Fibroblast of the aortic adventitia (primary cell): ENCODE results near the gene SPATA24. TPM values are rescaled to one million over a fixed set of nuclear protein-coding genes. Genes with fewer than 3 reads are reported as not detected.

Experiments
- DNase-seq: peaks from one replicate; pipeline ENCODE4 v3.0.0-alpha.2; 2010; ENCODE audit warnings: low read depth
- H3K4me3 ChIP-seq: 2 replicates; pipeline ENCODE4 v1.5.1; 2011; ENCODE audit warnings: low read depth, mild to moderate bottlenecking, control low read depth, low read length, moderate library complexity
- total RNA-seq: library from RNA; depleted of rRNA; stranded (reverse); fragments of >200 nt; gene quantifications from 2 replicates; pipeline ENCODE4 v1.2.3, GENCODE V29; 2012; ENCODE audit warnings: low replicate concordance
- TF ChIP-seq, protein P1 (sequence below): IDR thresholded peaks from 2 replicates; pipeline ENCODE4 v1.5.1; 2011; ENCODE audit warnings: mild to moderate bottlenecking, low read length, control low read depth, inconsistent platforms; ENCODE audit not compliant: insufficient read depth

SPATA24 gene
- total RNA-seq, 1 donor = 2.0 TPM

DNA sequence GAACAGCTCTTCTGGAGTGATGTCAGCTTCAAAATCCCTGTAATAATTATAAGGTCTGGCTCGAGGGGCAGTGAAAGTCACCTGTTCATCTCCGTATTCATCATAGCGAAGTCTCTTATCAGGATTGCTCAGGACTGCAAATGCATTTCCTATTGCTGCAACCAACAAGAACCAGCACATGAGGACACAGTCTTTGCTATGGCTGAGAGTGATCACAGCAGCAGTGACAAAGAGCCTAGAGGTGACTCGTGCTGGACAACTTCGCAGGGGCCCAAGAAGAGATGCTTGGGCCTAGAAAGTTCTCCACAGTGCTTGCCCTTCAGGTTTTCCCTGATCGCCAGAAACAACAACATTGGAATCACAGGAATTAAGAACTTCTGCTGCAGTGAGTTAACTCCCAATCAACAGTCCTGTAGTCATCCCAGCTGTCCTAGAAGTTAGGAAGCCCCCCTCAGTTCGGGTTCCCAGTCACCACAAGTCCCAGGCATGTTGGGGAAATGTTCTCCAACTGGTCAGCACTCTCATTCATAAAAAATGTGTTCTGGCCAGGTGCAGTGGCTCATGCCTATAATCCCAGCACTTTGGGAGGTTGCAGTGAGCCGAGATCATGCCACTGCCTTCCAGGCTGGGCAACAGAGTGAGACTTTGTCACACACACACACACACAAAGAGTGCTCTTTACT lies 22.5 kb upstream of the SPATA24 start:
- TF ChIP-seq, protein P1, sequence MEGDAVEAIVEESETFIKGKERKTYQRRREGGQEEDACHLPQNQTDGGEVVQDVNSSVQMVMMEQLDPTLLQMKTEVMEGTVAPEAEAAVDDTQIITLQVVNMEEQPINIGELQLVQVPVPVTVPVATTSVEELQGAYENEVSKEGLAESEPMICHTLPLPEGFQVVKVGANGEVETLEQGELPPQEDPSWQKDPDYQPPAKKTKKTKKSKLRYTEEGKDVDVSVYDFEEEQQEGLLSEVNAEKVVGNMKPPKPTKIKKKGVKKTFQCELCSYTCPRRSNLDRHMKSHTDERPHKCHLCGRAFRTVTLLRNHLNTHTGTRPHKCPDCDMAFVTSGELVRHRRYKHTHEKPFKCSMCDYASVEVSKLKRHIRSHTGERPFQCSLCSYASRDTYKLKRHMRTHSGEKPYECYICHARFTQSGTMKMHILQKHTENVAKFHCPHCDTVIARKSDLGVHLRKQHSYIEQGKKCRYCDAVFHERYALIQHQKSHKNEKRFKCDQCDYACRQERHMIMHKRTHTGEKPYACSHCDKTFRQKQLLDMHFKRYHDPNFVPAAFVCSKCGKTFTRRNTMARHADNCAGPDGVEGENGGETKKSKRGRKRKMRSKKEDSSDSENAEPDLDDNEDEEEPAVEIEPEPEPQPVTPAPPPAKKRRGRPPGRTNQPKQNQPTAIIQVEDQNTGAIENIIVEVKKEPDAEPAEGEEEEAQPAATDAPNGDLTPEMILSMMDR = no peak
- DNase-seq = no peak
- H3K4me3 ChIP-seq = no peak overlapping the region

DNA sequence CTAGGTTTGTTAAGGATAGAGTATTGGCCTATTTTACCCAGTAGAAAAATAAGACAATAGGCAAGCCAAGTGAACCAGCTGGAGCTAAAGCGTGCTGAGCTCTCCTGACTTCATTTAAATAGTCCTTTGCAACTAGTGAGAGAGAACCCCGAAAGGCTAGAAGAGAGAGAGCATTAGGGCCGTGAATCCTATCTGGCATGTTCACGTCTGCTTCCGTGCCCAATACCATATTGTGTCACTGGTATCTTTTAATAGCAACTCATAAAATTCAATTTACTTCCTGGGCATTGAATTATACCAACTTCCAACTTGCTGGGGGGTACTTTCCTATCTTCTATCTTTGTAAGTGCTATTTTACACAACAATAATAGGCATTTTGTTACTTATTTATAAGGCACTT lies 21.6 kb upstream of the SPATA24 start:
- TF ChIP-seq, protein P1 = no peak
- H3K4me3 ChIP-seq = no peak overlapping the region
- DNase-seq = no peak

DNA sequence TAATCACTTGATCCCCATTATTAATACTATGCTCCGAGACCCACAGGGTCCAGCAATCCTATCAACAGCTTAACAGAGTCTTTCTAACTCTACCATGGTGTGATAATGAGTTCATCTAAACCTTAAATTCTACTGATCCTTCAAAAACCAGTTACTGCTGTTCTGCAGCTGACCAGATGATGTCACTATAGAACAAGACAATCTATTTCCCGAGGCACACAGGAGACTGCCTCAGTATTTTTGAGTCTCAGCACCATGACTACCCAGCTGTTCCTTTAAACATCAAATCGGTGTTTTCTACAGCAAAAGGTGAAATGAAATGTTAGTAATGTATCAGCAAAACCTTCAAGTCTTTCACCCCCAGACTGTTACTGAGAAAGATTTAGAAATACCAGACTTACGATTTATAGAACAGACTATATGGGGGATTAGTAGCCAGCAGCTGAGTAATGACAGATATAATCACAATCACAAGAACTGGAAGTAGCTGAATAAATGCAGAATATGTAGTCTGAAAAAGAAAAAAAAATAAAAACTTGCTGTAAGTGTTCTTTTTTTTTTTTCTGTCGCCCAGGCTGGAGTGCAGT lies 18.5 kb upstream of the SPATA24 start:
- peak; percentile 83 for DNase-seq
- TF ChIP-seq, protein P1 = peak; percentile 83
- H3K4me3 ChIP-seq = no peak overlapping the region

DNA sequence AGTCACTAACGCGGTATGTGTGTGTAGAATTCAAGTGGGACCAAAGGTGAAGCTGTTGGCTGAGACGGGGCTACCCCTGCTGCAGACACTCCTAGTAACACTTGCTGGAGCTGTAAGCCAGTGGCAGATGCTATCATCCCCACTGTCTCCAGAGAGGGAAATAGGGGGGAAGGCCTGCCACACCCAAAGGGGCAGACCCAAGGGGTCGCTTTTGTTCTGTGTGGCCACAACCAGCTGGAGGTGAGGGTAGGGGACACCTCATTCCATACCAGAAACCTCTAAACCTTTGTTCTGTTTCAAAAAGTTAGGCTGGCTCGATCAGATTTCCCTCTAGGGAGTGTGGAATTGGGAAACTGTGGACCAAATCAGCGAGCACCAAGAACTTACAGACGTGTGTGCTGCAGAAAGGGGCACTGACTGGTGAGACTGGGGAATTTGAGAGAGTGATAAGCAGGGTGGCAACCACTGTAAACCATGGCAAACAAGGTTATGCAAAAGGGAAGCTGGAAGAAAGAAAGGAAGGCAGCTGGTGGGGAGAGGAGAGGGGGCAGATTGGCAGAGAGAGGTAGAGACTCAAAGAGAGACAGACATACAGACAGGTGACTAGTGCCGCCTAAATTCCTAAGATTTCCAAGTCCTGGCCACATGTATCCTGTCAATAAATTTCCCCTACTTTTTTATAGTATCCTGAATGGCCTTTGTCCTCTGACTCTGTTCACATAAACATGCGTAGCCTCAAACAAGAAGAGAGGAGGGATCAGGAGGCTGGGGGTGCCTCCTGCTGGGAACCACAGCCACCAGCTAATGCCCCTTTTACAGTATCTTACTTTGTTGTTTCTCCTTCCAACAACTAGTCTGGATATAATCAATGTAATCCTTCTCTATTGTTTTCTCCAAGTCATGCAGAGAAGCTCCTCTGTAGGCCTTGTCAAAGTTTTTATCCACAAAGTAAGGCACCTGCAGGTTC lies 15.6 kb upstream of the SPATA24 start:
- DNase-seq = no peak
- TF ChIP-seq, protein P1 = no peak

DNA sequence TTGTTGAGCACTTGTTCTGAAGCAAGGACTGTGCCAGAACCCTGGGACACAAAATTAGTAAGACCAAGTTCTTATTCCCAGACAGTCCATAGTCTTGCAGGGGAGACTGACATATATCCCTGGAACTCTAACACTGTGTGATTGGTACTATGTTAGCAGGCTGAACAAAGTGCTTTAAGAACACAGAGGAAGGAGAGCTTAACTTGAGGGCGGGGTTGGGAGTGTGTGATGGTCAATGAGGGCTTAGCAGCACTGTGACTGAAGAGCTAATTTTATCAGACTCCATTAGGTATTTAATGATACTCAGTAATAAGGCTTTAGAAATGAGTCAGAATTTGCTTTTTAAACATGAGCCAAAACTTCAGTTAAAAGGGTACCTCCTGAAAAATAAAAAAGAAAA lies 14.9 kb upstream of the SPATA24 start:
- TF ChIP-seq, protein P1 = no peak
- H3K4me3 ChIP-seq = no peak overlapping the region

More for the DNA sequence above, 15.6 kb upstream of the SPATA24 start:
- no peak overlapping the region for H3K4me3 ChIP-seq

DNA sequence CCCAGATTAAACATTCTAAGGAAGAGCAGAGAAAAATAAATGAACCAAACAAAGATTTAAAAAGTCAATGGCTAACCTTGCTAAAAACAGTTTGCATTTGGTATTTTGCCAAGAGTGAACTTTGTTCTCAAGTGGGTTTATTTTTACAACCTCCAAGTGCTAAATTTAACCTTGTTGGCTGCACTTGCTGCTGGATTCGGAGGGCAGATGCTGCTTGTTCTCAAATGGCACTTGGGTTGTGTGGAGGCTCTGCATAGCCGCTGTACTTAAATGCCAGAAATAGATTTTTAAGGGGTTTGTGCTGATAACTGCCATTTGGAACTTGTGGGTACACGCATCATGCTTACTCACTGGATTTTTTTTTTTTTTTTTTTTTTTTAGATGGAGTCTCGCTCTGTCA lies 13.3 kb upstream of the SPATA24 start:
- DNase-seq = peak; percentile 50
- TF ChIP-seq, protein P1 = no peak
- no peak overlapping the region for H3K4me3 ChIP-seq

More for the DNA sequence above, 14.9 kb upstream of the SPATA24 start:
- no peak for DNase-seq
